Measurements from ENCODE around the gene OLIG2.

DNA sequence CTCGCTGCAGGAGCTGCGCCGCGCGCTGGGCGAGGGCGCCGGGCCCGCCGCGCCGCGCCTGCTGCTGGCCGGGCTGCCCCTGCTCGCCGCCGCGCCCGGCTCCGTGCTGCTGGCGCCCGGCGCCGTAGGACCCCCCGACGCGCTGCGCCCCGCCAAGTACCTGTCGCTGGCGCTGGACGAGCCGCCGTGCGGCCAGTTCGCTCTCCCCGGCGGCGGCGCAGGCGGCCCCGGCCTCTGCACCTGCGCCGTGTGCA is 44.9 kb downstream of the OLIG2 start:
- TF ChIP-seq POLR2AphosphoS5 (IDR thresholded peaks at IDR 0.05) (no peak), POLR2A (IDR thresholded peaks at IDR 0.05; ENCODE audit: low read depth) (no peak)
- TF ChIP-seq, protein P1, sequence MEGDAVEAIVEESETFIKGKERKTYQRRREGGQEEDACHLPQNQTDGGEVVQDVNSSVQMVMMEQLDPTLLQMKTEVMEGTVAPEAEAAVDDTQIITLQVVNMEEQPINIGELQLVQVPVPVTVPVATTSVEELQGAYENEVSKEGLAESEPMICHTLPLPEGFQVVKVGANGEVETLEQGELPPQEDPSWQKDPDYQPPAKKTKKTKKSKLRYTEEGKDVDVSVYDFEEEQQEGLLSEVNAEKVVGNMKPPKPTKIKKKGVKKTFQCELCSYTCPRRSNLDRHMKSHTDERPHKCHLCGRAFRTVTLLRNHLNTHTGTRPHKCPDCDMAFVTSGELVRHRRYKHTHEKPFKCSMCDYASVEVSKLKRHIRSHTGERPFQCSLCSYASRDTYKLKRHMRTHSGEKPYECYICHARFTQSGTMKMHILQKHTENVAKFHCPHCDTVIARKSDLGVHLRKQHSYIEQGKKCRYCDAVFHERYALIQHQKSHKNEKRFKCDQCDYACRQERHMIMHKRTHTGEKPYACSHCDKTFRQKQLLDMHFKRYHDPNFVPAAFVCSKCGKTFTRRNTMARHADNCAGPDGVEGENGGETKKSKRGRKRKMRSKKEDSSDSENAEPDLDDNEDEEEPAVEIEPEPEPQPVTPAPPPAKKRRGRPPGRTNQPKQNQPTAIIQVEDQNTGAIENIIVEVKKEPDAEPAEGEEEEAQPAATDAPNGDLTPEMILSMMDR (IDR thresholded peaks at IDR 0.05): no peak
